Fibroblast of skin of abdomen (primary cell): ENCODE measurements around the gene DRC7.
"Not testable (repeated sequence)": the region's sequence is repeated elsewhere in the genome, so short reads cannot be mapped to it uniquely, and the experiment has no call there.

ENCODE experiments used
- DNase-seq: peaks from one replicate; pipeline ENCODE4 v3.0.0-alpha.2; 2013

The DRC7 gene

DNA sequence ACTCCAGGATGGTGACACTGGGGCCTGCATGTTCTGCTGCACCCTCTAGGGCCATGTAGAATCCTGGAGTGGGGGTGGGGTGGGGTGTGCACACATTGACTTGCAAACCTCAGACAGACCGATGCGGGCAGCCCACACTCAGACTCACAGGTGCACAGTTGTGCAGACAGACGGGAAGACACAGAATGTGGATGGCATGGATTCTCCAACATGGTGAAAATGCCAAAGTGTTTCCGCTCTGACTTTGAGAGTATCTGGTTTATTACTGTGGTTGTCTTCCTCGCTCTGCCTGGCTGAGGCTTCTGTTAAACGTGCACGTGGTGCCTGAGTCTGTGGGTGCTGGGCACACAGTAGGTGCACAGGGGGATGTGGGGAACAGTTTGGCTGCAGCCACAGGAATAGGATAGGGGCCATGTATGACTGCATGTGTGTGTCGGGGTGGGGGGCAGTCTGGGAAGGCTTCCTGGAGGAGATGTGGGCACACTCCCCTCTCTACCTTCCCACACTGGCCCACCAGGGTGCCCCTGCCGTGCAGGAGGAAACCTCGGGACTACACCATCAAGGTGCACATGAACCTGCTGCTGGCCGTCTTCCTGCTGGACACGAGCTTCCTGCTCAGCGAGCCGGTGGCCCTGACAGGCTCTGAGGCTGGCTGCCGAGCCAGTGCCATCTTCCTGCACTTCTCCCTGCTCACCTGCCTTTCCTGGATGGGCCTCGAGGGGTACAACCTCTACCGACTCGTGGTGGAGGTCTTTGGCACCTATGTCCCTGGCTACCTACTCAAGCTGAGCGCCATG lies 35.5 kb upstream of the DRC7 start:
- no peak for DNase-seq

DNA sequence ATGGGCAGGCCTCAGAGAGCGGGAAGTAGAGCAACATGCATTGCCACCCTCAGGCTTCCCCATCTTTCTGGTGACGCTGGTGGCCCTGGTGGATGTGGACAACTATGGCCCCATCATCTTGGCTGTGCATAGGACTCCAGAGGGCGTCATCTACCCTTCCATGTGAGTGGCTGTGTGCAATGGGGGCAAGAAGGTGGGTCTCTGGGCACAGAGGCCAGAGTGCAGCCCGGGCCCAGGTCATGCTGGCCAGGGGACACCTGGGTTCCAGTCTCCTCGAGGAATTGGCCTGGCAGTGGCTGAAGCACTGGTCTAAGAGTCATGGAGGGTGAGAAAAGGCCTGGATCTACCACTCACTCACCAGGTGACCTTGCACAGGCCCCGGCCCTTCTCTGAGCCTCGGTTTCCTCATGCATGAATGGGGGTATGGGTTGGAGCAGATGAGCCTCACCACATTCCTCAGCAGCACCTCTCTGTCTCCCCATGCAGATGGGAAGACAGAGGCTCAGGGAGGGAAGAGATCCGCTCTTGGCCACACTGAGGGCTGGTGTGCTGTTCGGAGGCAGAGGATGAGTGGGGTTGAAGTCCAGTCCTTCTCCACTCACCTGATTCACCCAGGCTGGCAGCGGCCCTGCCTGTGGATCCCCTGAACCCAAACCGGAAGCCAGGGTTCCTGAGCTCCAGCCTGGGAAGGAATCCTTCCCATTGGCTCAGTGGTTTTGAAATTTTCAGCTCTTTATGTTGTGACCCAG lies 33.7 kb upstream of the DRC7 start:
- DNase-seq, result no peak

DNA sequence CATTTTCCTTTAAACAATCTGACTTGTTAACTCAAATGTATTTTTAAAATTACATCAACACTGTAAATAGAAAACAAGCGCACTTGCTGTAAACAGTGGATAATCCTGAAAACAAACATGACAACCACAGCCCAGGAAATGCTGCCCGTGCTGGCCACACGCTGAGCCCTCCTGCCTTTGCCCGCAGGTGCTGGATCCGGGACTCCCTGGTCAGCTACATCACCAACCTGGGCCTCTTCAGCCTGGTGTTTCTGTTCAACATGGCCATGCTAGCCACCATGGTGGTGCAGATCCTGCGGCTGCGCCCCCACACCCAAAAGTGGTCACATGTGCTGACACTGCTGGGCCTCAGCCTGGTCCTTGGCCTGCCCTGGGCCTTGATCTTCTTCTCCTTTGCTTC lies 33.1 kb upstream of the DRC7 start:
- no peak for DNase-seq

DNA sequence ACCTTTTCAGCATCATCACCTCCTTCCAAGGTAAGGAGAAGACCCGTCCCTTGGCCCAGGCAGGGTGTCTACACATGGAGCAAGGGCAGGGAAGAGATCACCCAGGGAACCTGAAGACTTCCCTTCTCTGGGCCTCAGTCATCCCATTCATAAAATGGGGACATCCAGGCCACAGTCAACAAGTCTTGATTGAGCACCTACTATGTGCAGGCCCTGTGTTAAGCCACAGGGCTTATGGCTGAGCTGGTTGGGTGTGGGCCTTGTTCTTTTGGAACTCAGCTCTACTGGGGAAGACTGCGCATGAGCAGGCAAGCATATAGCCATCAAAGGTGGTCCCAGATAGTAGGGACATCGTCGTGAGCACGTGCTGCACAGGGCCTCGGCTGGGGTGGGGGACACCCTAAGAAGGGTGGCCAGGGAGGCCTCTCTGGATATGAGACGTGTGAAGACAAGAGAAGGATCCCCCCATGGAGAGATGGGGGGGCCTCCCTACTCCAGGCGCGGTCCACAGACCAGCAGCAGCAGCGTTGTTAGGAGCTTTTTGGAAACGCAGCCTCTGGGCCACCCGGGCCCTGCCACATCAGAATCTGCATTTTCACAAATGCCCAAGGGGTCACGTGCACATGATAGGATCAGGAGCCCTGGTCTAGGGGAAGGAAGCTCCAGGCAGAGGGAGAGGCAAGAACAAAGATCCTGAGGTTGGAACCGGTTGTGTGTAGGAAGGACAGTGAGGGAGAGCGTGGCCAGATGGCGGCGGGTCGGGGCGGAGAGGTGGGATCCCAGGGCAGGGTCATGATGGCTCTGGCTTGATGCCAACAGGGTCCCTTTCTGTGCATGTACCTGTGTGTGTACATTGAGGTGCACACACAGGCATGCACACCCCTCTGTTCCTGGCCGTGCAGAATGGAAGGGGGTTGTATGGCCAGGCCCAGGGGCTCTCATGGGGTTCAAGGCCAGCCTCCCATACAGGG lies 32.4 kb upstream of the DRC7 start:
- no peak for DNase-seq

DNA sequence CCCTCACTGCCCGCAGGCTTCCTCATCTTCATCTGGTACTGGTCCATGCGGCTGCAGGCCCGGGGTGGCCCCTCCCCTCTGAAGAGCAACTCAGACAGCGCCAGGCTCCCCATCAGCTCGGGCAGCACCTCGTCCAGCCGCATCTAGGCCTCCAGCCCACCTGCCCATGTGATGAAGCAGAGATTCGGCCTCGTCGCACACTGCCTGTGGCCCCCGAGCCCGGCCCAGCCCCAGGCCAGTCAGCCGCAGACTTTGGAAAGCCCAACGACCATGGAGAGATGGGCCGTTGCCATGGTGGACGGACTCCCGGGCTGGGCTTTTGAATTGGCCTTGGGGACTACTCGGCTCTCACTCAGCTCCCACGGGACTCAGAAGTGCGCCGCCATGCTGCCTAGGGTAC lies 31.2 kb upstream of the DRC7 start:
- no peak for DNase-seq

DNA sequence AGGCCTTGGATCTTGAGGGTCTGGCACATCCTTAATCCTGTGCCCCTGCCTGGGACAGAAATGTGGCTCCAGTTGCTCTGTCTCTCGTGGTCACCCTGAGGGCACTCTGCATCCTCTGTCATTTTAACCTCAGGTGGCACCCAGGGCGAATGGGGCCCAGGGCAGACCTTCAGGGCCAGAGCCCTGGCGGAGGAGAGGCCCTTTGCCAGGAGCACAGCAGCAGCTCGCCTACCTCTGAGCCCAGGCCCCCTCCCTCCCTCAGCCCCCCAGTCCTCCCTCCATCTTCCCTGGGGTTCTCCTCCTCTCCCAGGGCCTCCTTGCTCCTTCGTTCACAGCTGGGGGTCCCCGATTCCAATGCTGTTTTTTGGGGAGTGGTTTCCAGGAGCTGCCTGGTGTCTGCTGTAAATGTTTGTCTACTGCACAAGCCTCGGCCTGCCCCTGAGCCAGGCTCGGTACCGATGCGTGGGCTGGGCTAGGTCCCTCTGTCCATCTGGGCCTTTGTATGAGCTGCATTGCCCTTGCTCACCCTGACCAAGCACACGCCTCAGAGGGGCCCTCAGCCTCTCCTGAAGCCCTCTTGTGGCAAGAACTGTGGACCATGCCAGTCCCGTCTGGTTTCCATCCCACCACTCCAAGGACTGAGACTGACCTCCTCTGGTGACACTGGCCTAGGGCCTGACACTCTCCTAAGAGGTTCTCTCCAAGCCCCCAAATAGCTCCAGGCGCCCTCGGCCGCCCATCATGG lies 30.5 kb upstream of the DRC7 start:
- no peak for DNase-seq

DNA sequence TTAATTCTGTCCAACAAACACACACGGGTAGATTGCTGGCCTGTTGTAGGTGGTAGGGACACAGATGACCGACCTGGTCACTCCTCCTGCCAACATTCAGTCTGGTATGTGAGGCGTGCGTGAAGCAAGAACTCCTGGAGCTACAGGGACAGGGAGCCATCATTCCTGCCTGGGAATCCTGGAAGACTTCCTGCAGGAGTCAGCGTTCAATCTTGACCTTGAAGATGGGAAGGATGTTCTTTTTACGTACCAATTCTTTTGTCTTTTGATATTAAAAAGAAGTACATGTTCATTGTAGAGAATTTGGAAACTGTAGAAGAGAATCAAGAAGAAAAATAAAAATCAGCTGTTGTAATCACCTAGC lies 30.0 kb upstream of the DRC7 start:
- no peak for DNase-seq

DNA sequence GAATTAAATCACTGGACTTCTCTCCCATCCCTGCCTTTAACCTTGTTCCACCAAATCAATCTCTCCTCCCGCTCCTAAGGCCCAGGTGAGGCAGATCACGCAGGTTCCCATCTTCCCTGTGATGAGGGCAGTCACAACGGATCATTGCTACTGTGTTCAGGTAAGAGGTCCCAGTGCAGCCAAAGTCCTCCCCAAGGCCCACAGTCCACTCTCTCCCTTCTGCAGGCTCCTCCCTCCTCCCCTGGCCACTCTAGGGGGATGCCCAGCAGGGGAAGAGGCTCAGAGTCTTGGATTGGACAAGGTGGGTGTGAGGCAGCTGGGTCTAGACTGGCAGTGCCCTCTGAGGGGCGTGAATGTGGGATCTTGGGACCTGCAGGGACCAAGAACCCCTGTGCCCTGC lies 29.1 kb upstream of the DRC7 start:
- no peak for DNase-seq

DNA sequence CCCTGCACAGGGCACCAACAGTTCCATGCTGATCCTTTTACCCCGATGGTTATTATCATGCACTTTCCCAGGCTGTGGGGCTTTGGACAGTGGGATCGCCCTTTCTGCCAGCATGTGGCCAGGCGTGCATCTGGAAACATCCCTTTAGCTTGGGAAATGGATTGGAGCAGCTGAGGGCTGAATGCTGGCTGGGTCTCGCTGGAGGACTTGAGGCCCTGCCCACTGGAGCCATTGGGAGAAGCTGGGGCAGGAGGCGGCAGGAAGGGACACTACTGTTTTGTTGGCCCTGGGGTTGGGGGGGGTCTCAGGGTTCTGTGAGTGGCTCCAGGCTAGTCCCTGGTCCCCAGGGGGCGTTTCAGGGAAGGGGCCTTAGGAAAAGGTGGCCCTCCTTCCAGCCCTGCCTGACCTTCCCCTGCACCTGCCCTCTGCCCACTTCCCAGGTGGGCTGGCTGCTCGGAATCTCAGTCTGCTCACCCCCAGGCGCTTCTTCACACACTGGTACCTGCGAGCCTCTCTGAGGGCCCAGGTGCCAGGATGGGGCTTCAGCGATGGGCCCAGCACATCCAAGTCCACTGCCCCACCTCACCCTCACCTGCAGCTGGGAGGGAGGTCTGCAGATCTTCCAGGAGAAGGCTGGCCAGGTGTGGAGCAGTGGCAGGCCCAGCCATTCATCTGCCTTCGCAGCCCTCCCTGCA lies 28.1 kb upstream of the DRC7 start:
- DNase-seq, result no peak

DNA sequence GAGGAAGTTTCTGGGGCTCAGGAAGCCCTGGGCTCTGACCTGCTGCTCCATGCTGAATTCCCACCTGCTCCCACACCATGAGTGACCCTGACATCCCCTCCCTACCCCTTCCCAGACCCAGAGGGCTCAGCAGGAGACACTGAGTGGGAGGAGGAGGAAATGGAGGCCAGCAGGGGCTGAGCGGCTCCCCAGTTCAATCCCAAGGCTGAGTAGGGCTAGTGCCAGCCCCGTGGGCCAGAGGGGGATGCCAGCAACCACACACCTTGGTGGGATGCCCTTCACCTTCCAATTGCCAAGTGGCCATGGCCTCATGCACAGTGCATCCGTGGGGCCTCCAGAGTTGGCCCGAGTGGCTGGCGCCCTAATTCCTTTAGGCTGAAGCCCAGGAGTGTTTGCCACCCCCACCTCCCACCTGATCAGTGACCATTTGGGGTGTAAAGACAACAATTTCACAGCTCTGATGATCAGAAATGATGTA lies 27.5 kb upstream of the DRC7 start:
- DNase-seq, result no peak

DNA sequence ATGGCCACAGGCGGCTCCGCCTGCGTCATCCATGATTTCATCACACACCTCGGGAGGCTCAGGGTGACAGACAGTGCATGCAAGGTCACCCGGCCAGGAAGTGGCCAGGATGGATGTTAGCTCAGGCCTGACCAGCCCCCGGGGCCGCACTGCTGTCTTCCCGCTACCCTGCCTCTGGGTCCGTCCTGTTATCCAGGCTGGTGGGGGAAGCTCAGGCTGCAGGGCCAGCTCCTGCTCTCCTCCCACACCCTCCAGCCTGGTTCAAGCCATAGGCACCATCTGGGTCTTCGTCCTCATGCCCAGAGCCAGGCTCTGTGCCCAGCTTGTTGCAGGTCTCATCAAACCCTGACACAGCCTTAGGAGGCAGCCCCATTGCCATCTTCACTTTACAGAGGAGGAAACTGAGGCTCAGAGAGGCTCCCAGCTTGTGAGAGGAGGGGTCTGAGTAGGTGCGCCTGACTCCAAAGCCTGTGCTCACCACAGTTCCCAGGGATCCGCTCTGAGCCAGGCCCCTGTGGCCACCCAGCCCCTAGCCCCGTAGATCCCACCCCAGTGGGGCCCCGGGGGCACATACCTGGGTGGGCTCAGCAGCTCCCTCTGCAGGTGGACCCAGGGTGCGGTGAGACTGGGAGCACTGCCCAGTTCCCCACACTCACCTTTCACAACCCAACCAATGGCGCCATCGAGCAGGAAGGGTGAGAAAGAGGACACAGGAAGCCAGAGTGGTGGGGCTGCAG lies 26.9 kb upstream of the DRC7 start:
- no peak for DNase-seq

DNA sequence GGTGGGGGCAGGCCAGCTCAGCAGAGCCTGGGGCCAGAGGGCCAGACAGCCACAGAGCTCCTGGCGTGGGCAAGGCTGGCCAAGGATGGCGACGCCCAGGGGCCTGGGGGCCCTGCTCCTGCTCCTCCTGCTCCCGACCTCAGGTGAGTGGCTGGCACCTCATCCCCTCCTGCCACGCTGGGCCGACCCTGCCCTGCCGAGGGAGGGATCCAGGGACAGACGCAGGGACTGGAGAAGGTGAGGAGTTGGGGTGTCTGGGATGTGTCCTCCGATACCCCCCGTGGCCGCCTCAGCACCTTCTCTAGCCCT lies 26.4 kb upstream of the DRC7 start, which contains the start of gene ADGRG3:
Gene ADGRG3, plus strand, starts transcription at position 44 of the 309 bp plus-strand sequence. Its CDS starts 42 bp downstream, at position 86.
- DNase-seq, result no peak

DNA sequence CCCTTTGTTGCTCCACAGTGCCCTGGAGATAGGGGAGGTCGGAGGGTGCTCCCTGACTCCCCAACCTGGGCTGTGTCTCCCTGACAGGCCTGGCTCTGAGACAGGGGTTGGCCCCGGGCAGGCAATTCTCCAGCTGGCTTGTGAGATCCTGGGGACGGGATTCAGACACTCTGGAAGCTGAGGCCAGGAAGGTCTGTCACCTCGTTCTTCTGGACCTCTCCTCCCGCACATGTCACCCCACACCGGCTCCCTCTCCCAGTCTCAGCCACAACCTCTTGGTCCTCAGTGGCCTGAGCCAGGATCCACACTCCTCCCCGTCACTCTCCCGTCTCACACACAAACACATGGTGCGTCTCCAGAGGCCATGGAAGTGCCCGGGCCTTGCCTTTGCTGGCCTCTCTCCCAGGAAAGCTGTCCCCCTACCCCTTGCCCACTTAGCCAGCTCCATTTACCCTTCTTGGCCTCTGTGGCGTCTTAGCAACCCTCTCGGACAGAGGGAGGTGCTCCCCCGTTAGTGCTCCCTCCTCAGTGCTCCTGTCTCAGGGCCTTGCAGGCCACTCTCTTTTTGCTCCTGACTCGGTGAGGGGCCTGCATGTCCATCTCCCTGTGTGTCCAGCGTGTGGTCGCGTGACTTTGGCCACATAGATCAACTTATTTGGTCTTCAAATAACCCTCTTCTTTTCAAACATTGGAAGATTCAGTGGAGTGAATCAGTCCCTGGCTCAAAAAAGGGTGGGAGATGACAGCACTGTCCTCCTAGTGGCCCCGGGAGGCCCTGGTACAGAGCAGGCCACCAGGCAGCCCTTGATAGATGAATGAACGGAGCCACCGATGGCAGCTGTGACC lies 25.8 kb upstream of the DRC7 start:
- DNase-seq, result no peak

DNA sequence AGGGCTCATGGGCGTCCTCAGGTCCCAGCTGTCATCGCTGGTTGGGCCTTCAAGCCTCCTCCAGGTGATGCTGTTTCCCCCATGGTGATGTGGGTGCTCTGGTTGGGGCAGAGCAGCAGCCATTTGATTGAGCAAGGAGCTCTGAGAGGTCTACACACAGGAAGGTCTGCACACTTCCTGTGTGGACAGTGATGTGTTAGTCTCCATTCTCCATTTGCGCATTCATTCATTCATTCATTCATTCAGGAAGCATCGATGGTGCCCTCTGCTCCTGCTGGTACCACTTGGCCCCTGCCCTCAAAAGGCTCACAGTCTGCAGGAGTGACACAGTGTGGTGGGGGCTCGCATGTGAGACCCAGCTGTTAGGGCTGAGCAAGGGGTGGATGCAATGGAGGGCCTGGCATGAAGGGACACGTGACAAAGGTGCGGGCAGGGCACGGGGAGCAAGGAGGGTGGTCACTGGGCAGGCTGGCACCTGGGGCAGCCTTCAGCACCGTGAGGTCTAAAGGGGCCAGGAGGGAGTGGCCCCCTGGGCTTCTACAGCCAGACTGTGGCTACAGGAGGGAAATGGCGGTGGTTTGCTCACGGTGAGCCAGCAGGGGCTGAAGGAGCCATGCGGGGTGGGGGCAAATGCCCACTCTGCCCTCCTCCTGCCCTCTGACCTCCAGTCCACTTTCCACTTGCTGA lies 25.0 kb upstream of the DRC7 start:
- DNase-seq, result no peak

DNA sequence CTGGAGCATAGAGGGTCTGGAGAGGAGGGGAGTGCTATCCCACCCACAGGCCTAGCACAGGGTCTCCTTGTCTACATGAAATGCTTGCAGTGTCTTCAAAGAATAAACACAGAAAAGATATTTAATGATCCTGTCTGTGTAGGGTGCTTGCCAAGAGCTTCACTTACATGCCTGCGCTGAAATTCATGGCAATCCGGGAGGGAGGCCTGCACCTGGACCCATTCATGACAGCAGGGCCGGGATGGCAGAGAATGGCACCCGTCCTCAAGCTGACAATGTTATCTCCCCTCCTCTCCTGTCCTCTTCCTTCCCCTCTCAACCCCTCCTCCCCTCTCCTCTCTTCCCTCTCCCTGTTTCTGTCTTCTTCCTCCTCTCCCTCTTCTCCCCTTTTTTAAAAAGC lies 24.4 kb upstream of the DRC7 start:
- no peak for DNase-seq

DNA sequence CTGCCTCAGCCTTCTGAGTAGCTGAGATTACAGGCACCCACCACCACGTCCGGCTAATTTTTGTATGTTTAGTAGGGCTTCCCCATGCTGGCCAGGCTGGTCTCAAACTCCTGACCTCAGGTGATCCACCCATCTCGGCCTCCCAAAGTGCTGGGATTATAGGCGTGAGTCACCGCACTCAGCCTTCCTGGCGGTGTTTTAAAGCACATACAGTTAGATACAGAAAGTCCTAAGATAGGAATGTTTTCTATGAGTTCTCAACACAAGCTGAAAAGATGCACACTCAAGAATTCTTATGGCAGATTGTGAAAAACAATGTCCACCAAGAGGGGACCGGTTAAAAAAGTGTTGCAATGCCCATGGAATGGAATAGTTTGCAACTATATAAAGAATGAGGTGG lies 23.2 kb upstream of the DRC7 start:
- not testable (repeated sequence) for DNase-seq

DNA sequence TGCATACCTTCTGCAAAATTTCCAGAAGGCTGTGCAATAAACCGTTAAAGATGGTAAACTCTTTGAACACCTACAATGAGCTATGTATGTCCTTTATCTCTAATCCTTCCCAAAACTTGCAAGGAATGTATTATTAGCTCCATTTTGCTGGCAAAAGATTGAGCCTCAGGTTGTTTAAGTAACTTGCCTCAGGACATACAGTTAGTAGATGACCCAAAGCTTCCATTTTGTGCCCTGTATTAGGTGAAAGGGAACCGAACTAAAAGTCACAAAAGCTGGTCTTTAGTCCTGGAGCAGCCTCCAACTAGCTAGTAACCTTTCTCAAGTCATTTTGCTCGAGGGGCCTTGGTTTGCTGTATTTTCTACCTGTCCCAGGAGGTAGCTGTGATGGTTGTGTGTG lies 22.2 kb upstream of the DRC7 start:
- DNase-seq, result no peak

DNA sequence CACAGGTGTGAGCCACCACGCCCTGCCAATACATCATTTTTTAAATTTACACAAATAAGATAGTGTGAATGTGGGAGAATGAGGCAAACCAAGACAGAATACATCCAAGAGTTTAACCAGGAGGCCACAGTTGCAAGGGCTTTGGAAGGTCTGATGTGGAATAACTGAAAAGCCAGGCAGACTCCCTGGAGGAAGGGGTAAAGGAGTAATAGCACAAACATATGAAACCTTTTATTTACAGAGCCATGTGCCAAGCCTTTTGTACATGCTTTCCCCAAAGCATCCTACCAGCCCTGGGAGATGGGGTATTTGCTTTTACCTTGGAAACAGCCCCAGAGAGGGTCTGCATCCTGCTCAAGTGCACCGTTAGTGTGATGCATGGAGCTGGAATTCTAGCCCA lies 21.8 kb upstream of the DRC7 start:
- no peak for DNase-seq
